Endothelial cell of umbilical vein (primary cell): ENCODE data around the gene ADAMTS14.

Experiments
- CTCF ChIP-seq, 2 donors: IDR thresholded peaks; 1 replicate in 1 of 2; 2 replicates in 1 of 2; pipeline ENCODE4 v1.5.1; 2011; ENCODE audit warnings: low read length in 2 of 2, mild to moderate bottlenecking in 2 of 2, moderate library complexity in 2 of 2, control low read depth in 1 of 2, inconsistent platforms in 1 of 2, low read depth in 1 of 2; ENCODE audit not compliant: insufficient read depth in 1 of 2; ENCODE audit errors: extremely low read depth in 1 of 2
- EZH2 ChIP-seq: IDR thresholded peaks from 2 replicates; pipeline ENCODE4 v1.6.1; 2012; ENCODE audit warnings: borderline replicate concordance, low read depth, mild to moderate bottlenecking, moderate library complexity, low read length, inconsistent platforms; ENCODE audit not compliant: severe bottlenecking
- FOS ChIP-seq: IDR thresholded peaks from 2 replicates; pipeline ENCODE4 v1.6.1; 2011; ENCODE audit warnings: mild to moderate bottlenecking, low read length, moderate library complexity, borderline replicate concordance; ENCODE audit not compliant: insufficient read depth
- GATA2 ChIP-seq: IDR thresholded peaks from 2 replicates; pipeline ENCODE4 v1.7.0; 2011; ENCODE audit warnings: low read depth, mild to moderate bottlenecking, moderate library complexity, mixed read lengths, low read length; ENCODE audit not compliant: insufficient read length, insufficient read depth
- JUN ChIP-seq: IDR thresholded peaks from 2 replicates; pipeline ENCODE4 v1.6.1; 2011; ENCODE audit warnings: borderline replicate concordance, low read depth; ENCODE audit not compliant: insufficient read length, insufficient read depth
- POLR2A ChIP-seq: IDR thresholded peaks from 2 replicates; pipeline ENCODE4 v1.6.1; 2012; ENCODE audit warnings: low read depth, mild to moderate bottlenecking, control low read depth, low read length
- POLR2AphosphoS5 ChIP-seq: IDR thresholded peaks from 2 replicates; pipeline ENCODE4 v1.6.1; 2012; ENCODE audit warnings: low read depth, mild to moderate bottlenecking, control low read depth, low read length, moderate library complexity; ENCODE audit not compliant: insufficient read depth
- TF ChIP-seq, protein P1 (sequence below): IDR thresholded peaks from 2 replicates; pipeline ENCODE4 v1.6.1; 2011; ENCODE audit not compliant: insufficient read depth, insufficient read length

DNA sequence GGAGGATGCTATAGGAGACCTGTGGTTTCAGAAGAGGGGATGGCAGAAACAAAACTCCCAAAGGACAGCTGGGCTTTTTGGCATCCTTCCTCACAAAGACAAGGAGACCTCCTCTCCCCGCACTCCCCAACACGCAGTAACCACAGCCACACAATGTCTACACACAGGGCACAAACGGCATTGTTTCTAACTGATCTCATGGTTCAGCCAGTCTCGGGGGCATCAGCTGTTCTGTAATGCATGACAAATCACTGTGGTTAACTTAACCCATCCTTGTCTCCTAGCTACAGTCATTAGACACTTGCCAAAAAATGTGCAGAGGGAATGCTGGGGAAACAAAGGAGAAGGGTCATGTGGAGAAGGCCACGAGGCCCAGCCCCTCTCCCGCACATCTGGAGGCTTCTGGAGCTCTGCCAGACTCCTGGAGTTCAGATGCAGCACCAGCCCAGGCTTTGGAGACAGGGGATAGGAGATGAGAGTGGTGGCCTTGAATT, 7.6 kb upstream of the ADAMTS14 start:
- TF ChIP-seq EZH2 (no peak), POLR2AphosphoS5 (no peak), POLR2A (no peak), CTCF (IDR thresholded peaks at IDR 0.05; ENCODE audit: extremely low read depth in 1 of 2, insufficient read depth in 1 of 2, low read depth in 1 of 2, low read length in 2 of 2) (no peak), FOS (no peak), GATA2 (no peak), JUN (no peak)
- TF ChIP-seq, protein P1, sequence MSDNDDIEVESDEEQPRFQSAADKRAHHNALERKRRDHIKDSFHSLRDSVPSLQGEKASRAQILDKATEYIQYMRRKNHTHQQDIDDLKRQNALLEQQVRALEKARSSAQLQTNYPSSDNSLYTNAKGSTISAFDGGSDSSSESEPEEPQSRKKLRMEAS = no peak
